Liver (tissue), 9 donors: ENCODE data around the gene CABP4. TPM values are rescaled to one million over a fixed set of nuclear protein-coding genes. Genes with fewer than 3 reads are reported as not detected.

ENCODE experiments used
- DNase-seq: peaks from one replicate; pipeline ENCODE4 v3.0.0-alpha.2; 2017; ENCODE audit warnings: low spot score
- H3K27ac ChIP-seq, 2 donors: one replicate each; pipeline ENCODE4 v1.7.0; 2013; ENCODE audit warnings: inconsistent platforms in 2 of 2, low read length in 2 of 2, control low read depth in 1 of 2, low read depth in 1 of 2, mild to moderate bottlenecking in 1 of 2
- H3K27me3 ChIP-seq, 4 donors: one replicate each; pipeline versions ENCODE4 v1.6.1 to v1.7.0; 2013; ENCODE audit warnings: low read length in 3 of 4, inconsistent platforms in 1 of 4, mild to moderate bottlenecking in 1 of 4, moderate library complexity in 1 of 4; ENCODE audit not compliant: control insufficient read depth in 4 of 4, insufficient read depth in 4 of 4
- H3K36me3 ChIP-seq, 4 donors: one replicate each; pipeline versions ENCODE4 v1.6.1 to v1.7.0; 2013; ENCODE audit warnings: low read length in 3 of 4, mild to moderate bottlenecking in 3 of 4, low read depth in 1 of 4, moderate library complexity in 1 of 4; ENCODE audit not compliant: control insufficient read depth in 4 of 4, insufficient read depth in 3 of 4
- H3K4me1 ChIP-seq, 4 donors: one replicate each; pipeline versions ENCODE4 v1.6.1 to v1.7.0; 2013; ENCODE audit warnings: low read length in 3 of 4, mild to moderate bottlenecking in 3 of 4, moderate library complexity in 1 of 4; ENCODE audit not compliant: control insufficient read depth in 4 of 4, insufficient read depth in 4 of 4
- H3K4me3 ChIP-seq, 3 donors: one replicate each; pipeline versions ENCODE4 v1.6.1 to v1.7.0; 2013; ENCODE audit warnings: low read length in 3 of 3, control low read depth in 1 of 3, low read depth in 1 of 3, mild to moderate bottlenecking in 1 of 3
- H3K9ac ChIP-seq, 2 donors: one replicate each; pipeline ENCODE4 v1.7.0; 2013; ENCODE audit warnings: low read length in 2 of 2, mild to moderate bottlenecking in 2 of 2, moderate library complexity in 2 of 2, control low read depth in 1 of 2, low read depth in 1 of 2
- H3K9me3 ChIP-seq, 4 donors: one replicate each; pipeline versions ENCODE4 v1.6.1 to v1.7.0; 2013; ENCODE audit warnings: low read length in 3 of 4; ENCODE audit not compliant: control insufficient read depth in 4 of 4
- CTCF ChIP-seq: fragments of 150-350 bp; IDR thresholded peaks from 2 replicates; pipeline ENCODE4 v1.5.1; 2017; ENCODE audit warnings: improper control_type of control experiment, low read depth, low read length; ENCODE audit not compliant: missing input control
- FOXA1 ChIP-seq: IDR thresholded peaks from 2 replicates; pipeline ENCODE4 v1.6.1; 2016; ENCODE audit warnings: antibody characterized with exemption
- GABPA ChIP-seq, 2 donors: IDR thresholded peaks in 1 of 2; conservative IDR thresholded peaks in 1 of 2; 2 replicates each; pipeline ENCODE4 v1.6.1; 2016; ENCODE audit warnings: antibody characterized with exemption in 2 of 2, mild to moderate bottlenecking in 1 of 2, moderate library complexity in 1 of 2
- HNF4A ChIP-seq, 2 donors: conservative IDR thresholded peaks; 2 replicates each; pipeline ENCODE4 v1.6.1; 2016; ENCODE audit warnings: antibody characterized with exemption in 2 of 2, mild to moderate bottlenecking in 2 of 2
- HNF4G ChIP-seq: IDR thresholded peaks from 2 replicates; pipeline ENCODE4 v1.6.1; 2016; ENCODE audit warnings: antibody characterized with exemption
- JUND ChIP-seq, 2 donors: IDR thresholded peaks; 2 replicates each; pipeline ENCODE4 v1.6.1; 2016; ENCODE audit warnings: antibody characterized with exemption in 2 of 2
- MAX ChIP-seq: IDR thresholded peaks from 2 replicates; pipeline ENCODE4 v1.6.1; 2016; ENCODE audit warnings: antibody characterized with exemption
- NR2F2 ChIP-seq: IDR thresholded peaks from 2 replicates; pipeline ENCODE4 v1.6.1; 2016; ENCODE audit warnings: antibody characterized with exemption
- REST ChIP-seq: IDR thresholded peaks from 2 replicates; pipeline ENCODE4 v1.6.1; 2016; ENCODE audit warnings: antibody characterized with exemption, mild to moderate bottlenecking
- RXRA ChIP-seq, 2 donors: IDR thresholded peaks; 2 replicates each; pipeline ENCODE4 v1.6.1; 2017 to 2018; ENCODE audit warnings: antibody characterized with exemption in 2 of 2, mild to moderate bottlenecking in 1 of 2
- SP1 ChIP-seq: IDR thresholded peaks from 2 replicates; pipeline ENCODE4 v1.6.1; 2018; ENCODE audit warnings: antibody characterized with exemption, mild to moderate bottlenecking
- TAF1 ChIP-seq: conservative IDR thresholded peaks from 2 replicates; pipeline ENCODE4 v1.6.1; 2016; ENCODE audit warnings: antibody characterized with exemption, mild to moderate bottlenecking
- YY1 ChIP-seq: IDR thresholded peaks from 2 replicates; pipeline ENCODE4 v1.6.1; 2016; ENCODE audit warnings: antibody characterized with exemption, mild to moderate bottlenecking
- ZBTB33 ChIP-seq: IDR thresholded peaks from 2 replicates; pipeline ENCODE4 v1.6.1; 2016; ENCODE audit warnings: antibody characterized with exemption
- WGBS: extraction: QIAGEN DNeasy Blood & Tissue Kit; methylation state at CpG from one replicate; pipeline ENCODE4 v1.1.7; 2013; 5-methylcytosine and 5-hydroxymethylcytosine counted together
- polyA plus RNA-seq, 2 donors: library from polyadenylated mRNA; stranded (reverse) in 1 of 2; unstranded in 1 of 2; fragments of 200-250 nt in 1 of 2; fragments of >200 nt in 1 of 2; fragmentation: Nextera tagmentation in 1 of 2; extraction: Ambion mirVana in 1 of 2; gene quantifications; one replicate each; pipeline versions ENCODE4 v1.2.1 to v1.2.3, GENCODE V29; 2013 to 2015
- total RNA-seq, 2 donors: library from RNA; depleted of rRNA; stranded (reverse); fragments of >200 nt; gene quantifications; one replicate each; pipeline ENCODE4 v1.2.3, GENCODE V29; 2014
- donor health status: healthy.
- donor health status: healthy.
- donor health status: healthy.
- donor health status: healthy.
- donor health status: healthy.

The CABP4 gene
- total and polyA plus RNA-seq, 4 donors: 0.85 to 2.9 (median 1.6) TPM

- Histone ChIP-seq H3K4me1 (no peaks in the 10 kb centered on the region), H3K4me3 (no peak overlapping the region), H3K9me3 (no peaks in the 10 kb centered on the region), H3K27ac (no peak overlapping the region), H3K36me3 (peaks cover 0 to 18% (median 6%) of the 10 kb centered on the region in 4 donors), H3K27me3 (no peaks in the 10 kb centered on the region), H3K9ac (no peak overlapping the region)
- WGBS: 96% methylated on average over 21 of the region's 21 CpGs
- DNase-seq: no peak
- no peak for TF ChIP-seq HNF4G
- no peak for TF ChIP-seq SP1
- no peak for TF ChIP-seq GABPA (IDR thresholded peaks at IDR 0.05 in 1 of 2, conservative IDR thresholded peaks at IDR 0.05 in 1 of 2)
- no peak for TF ChIP-seq HNF4A (conservative IDR thresholded peaks at IDR 0.05)
- TF ChIP-seq REST: no peak
- TF ChIP-seq ZBTB33: no peak
- TF ChIP-seq TAF1: no peak
- TF ChIP-seq FOXA1: no peak
- TF ChIP-seq MAX: no peak
- TF ChIP-seq NR2F2: no peak
- TF ChIP-seq RXRA (IDR thresholded peaks at IDR 0.05): no peak
- no peak for TF ChIP-seq JUND (IDR thresholded peaks at IDR 0.05)
These were observed 42.6 kb downstream of the CABP4 start for GRCh38 chr11:67497656-67498291.

GRCh38 chr11:67498544-67498972 lies 43.4 kb downstream of the CABP4 start:
- Histone ChIP-seq H3K4me1 (peaks cover 0 to under 1% (median 0%) of the 10 kb centered on the region in 4 donors), H3K4me3 (no peak overlapping the region), H3K9ac (no peak overlapping the region), H3K27ac (no peak overlapping the region), H3K36me3 (peaks cover 0 to 12% (median 5%) of the 10 kb centered on the region in 4 donors), H3K27me3 (no peaks in the 10 kb centered on the region), H3K9me3 (no peaks in the 10 kb centered on the region)
- no peak for TF ChIP-seq FOXA1
- TF ChIP-seq MAX: no peak
- TF ChIP-seq GABPA (IDR thresholded peaks at IDR 0.05 in 1 of 2, conservative IDR thresholded peaks at IDR 0.05 in 1 of 2): no peak
- TF ChIP-seq HNF4A (conservative IDR thresholded peaks at IDR 0.05): no peak
- no peak for TF ChIP-seq HNF4G
- TF ChIP-seq JUND (IDR thresholded peaks at IDR 0.05): no peak
- no peak for TF ChIP-seq YY1
- TF ChIP-seq CTCF: no peak
- no peak for DNase-seq
- 91% methylated on average over 21 of the region's 21 CpGs for WGBS
